Lower leg skin (tissue), 3 donors: Measurements from ENCODE around the gene SEMA7A.

Experiments
- CTCF ChIP-seq, 3 donors: fragments of 450-650 bp; IDR thresholded peaks; one replicate each; pipeline ENCODE4 v1.5.1; 2016; ENCODE audit warnings: antibody characterized with exemption in 3 of 3, mild to moderate bottlenecking in 3 of 3, moderate library complexity in 2 of 3
- POLR2A ChIP-seq, 2 donors: fragments of 450-650 bp; IDR thresholded peaks; one replicate each; pipeline ENCODE4 v1.6.1; 2016 to 2017; ENCODE audit warnings: antibody characterized with exemption in 2 of 2, mild to moderate bottlenecking in 1 of 2, moderate library complexity in 1 of 2

- TF ChIP-seq POLR2A (IDR thresholded peaks at IDR 0.05) (no peak), CTCF (IDR thresholded peaks at IDR 0.05) (no peak)
Measured at GRCh38 chr15:74441248-74441941, 7.6 kb upstream of the SEMA7A start.
